GM12891 (cell line): ENCODE data around the gene MPO.

Experiments used
- DNase-seq: peaks from one replicate; pipeline ENCODE4 v3.0.0; 2011; ENCODE audit warnings: low spot score; ENCODE audit not compliant: insufficient read length
- FAIRE-seq: peaks from 2 replicates; lab custom pipeline; 2011; peaks lifted over from hg19 to GRCh38; lab: Jason Lieb, UNC
- PAX5 ChIP-seq: IDR thresholded peaks from 2 replicates; pipeline ENCODE4 v1.6.1; 2011; ENCODE audit warnings: low read length, moderate library complexity, mild to moderate bottlenecking; ENCODE audit not compliant: insufficient read depth, severe bottlenecking
- POLR2A ChIP-seq: IDR thresholded peaks from 2 replicates; pipeline ENCODE4 v1.6.1; 2011; ENCODE audit warnings: low read depth, low read length, control low read depth
- POLR2AphosphoS5 ChIP-seq: IDR thresholded peaks from 2 replicates; pipeline ENCODE4 v1.6.1; 2011; ENCODE audit warnings: low read depth, low read length, control low read depth
- POU2F2 ChIP-seq: IDR thresholded peaks from 2 replicates; pipeline ENCODE4 v1.6.1; 2011; ENCODE audit warnings: low read depth, mild to moderate bottlenecking, control low read depth, low read length, moderate library complexity
- SPI1 ChIP-seq: IDR thresholded peaks from 2 replicates; pipeline ENCODE4 v1.6.1; 2011; ENCODE audit warnings: low read depth, low read length, control low read depth
- TAF1 ChIP-seq: IDR thresholded peaks from 2 replicates; pipeline ENCODE4 v1.6.1; 2011; ENCODE audit warnings: low read depth, low read length, control low read depth

Gene MPO

GRCh38 chr17:58229384-58229783 is 51.4 kb downstream of the MPO start:
- FAIRE-seq (no peak), DNase-seq (no peak)
- TF ChIP-seq PAX5 (no peak), POLR2AphosphoS5 (no peak), POU2F2 (no peak), POLR2A (no peak), SPI1 (no peak), TAF1 (no peak)

- DNase-seq (no peak), FAIRE-seq (no peak)
- no peak for TF ChIP-seq POLR2A
- no peak for TF ChIP-seq POU2F2
- TF ChIP-seq TAF1 = no peak
- TF ChIP-seq POLR2AphosphoS5 = no peak
- no peak for TF ChIP-seq SPI1
- no peak for TF ChIP-seq PAX5
These were observed 52.1 kb downstream of the MPO start for GRCh38 chr17:58228679-58229078.

- DNase-seq (no peak), FAIRE-seq (no peak)
- TF ChIP-seq TAF1 (no peak), PAX5 (no peak)
These were observed 53.0 kb downstream of the MPO start for GRCh38 chr17:58227733-58228132.

GRCh38 chr17:58224315-58224714 is 56.4 kb downstream of the MPO start:
- FAIRE-seq = no peak
- DNase-seq = no peak

More at GRCh38 chr17:58224315-58224714, 56.4 kb downstream of the MPO start:
- no peak for TF ChIP-seq TAF1
- TF ChIP-seq POLR2AphosphoS5 = no peak
- TF ChIP-seq SPI1 = no peak
- TF ChIP-seq PAX5 = no peak
- no peak for TF ChIP-seq POU2F2
- no peak for TF ChIP-seq POLR2A
